ENCODE measurements around the gene GNAS. TPM values are rescaled to one million over a fixed set of nuclear protein-coding genes. Genes with fewer than 3 reads are reported as not detected.

The GNAS gene
- total RNA-seq, 4 donors from 2014 or later: 606 to 837 (median 753) TPM

DNA sequence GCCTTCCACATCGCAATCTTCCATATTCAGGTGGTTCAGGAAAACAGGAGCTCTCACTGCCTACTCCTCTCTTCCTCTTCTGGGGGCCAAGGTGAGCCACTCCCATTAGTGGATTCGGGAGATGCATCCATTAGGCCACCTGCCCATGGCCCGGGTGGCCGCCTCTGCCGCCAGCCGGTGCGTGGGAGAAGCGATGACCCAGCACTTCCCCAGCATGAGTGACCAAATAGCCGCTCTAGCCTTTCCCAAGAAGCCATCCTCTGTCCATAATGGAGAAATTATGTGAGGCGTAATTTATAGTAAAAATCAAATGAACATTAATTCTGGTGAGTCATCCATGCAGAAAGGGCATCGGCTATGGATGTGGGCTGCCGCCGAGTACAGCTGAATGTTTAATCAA lies 41.2 kb upstream of the GNAS start:
- ATAC-seq (ENCODE audit: low FRiP score) (no peak), DNase-seq (ENCODE audit: low spot score) (no peak)
- TF ChIP-seq, protein P1, sequence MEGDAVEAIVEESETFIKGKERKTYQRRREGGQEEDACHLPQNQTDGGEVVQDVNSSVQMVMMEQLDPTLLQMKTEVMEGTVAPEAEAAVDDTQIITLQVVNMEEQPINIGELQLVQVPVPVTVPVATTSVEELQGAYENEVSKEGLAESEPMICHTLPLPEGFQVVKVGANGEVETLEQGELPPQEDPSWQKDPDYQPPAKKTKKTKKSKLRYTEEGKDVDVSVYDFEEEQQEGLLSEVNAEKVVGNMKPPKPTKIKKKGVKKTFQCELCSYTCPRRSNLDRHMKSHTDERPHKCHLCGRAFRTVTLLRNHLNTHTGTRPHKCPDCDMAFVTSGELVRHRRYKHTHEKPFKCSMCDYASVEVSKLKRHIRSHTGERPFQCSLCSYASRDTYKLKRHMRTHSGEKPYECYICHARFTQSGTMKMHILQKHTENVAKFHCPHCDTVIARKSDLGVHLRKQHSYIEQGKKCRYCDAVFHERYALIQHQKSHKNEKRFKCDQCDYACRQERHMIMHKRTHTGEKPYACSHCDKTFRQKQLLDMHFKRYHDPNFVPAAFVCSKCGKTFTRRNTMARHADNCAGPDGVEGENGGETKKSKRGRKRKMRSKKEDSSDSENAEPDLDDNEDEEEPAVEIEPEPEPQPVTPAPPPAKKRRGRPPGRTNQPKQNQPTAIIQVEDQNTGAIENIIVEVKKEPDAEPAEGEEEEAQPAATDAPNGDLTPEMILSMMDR (IDR thresholded peaks at IDR 0.05): no peak

- no peak for DNase-seq (ENCODE audit: low spot score)
- TF ChIP-seq, protein P1 (IDR thresholded peaks at IDR 0.05): no peak
- no peak for ATAC-seq (ENCODE audit: low FRiP score)
Observed at GRCh38 chr20:58813369-58813768, 39.1 kb upstream of the GNAS start.

GRCh38 chr20:58815448-58815847 lies 37.1 kb upstream of the GNAS start:
- TF ChIP-seq, protein P1 (IDR thresholded peaks at IDR 0.05): no peak
- ATAC-seq (ENCODE audit: low FRiP score) (no peak), DNase-seq (ENCODE audit: low spot score) (no peak)

DNA sequence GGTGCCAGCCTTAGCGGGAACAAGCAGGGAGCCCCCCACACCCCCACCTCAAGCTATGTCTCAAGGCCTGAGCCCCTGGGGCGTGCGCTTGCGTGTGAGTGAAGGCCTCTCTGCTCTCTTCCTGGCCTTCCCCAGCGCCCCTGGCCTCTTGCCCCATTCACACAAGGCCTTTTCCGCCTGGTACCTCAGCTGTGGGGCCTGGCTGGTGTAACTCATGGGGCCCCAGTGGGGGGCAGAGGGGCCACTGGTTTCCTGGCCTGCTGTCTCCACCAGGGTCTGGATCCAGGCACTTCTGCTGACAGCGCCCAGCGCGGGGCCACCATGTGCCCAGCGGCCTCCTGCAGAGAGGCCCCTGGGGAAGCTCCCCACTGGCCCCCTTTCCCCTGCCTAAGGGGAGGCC lies 36.5 kb upstream of the GNAS start:
- TF ChIP-seq, protein P1 (IDR thresholded peaks at IDR 0.05): no peak
- DNase-seq (ENCODE audit: low spot score) (no peak), ATAC-seq (ENCODE audit: low FRiP score) (no peak)

GRCh38 chr20:58816957-58817651 lies 35.4 kb upstream of the GNAS start:
- ATAC-seq (ENCODE audit: low FRiP score): no peak
- no peak for DNase-seq (ENCODE audit: low spot score)

DNA sequence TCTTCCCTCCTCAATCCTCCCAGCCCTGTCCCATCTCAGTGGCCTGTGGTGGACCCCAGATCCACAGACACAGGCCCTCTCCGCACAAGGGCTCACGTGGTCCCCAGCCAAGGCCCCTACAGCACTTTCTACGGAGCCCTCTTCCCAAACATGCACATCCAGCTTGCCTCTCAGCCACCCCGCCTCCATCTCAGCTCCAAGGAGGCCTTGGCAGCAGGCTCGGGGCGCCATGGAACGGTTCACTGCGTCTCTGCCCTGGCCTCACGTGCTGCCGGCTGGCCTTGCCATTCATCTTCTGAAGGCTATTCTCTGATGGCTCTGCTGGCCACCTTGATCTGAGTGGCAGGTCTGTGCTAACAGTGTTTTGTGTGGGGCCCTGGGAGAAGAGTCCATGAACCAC lies 34.8 kb upstream of the GNAS start:
- TF ChIP-seq, protein P1 (IDR thresholded peaks at IDR 0.05): no peak
- ATAC-seq (ENCODE audit: low FRiP score): no peak
- no peak for DNase-seq (ENCODE audit: low spot score)

More at GRCh38 chr20:58816957-58817651, 35.4 kb upstream of the GNAS start:
- TF ChIP-seq, protein P1 (IDR thresholded peaks at IDR 0.05): no peak

- TF ChIP-seq, protein P1 (IDR thresholded peaks at IDR 0.05): no peak
- DNase-seq (ENCODE audit: low spot score) (no peak), ATAC-seq (ENCODE audit: low FRiP score) (no peak)
Observed at GRCh38 chr20:58818586-58819285, 33.8 kb upstream of the GNAS start.
